ENCODE data around the gene MFSD2A.
A peak's percentile ranks its signal among the peaks of the same experiment; 100 is the strongest.

MFSD2A gene

DNA sequence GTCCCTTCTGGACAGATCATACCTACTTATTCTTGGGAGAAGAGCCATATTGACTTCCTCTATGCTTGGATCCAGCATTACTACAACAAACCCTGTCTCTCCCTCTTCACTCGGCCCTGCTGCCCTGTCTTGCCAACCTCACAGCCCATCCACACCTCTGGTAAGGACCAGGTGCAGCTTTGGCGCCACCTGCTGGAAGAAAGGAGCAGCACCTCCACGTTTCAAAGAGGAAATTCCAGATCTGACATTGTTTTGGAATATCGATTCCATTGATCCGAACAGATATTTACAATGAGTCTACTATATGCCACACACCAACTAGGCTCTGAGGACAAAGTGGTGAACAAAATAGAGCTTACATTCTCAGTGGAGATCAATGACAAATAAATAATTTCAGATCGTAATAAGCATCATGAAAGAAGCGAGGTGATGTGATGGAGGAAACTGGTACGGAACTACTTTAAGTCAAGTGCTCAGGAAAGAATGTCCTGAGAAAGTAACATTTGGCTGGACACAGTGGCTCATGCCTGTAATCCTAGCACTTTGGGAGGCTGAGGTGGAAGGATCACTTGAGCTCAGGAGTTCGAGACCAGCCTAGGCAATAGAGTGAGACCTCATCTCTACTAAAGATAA is 18.7 kb downstream of the MFSD2A start:
- TF ChIP-seq, protein P1, sequence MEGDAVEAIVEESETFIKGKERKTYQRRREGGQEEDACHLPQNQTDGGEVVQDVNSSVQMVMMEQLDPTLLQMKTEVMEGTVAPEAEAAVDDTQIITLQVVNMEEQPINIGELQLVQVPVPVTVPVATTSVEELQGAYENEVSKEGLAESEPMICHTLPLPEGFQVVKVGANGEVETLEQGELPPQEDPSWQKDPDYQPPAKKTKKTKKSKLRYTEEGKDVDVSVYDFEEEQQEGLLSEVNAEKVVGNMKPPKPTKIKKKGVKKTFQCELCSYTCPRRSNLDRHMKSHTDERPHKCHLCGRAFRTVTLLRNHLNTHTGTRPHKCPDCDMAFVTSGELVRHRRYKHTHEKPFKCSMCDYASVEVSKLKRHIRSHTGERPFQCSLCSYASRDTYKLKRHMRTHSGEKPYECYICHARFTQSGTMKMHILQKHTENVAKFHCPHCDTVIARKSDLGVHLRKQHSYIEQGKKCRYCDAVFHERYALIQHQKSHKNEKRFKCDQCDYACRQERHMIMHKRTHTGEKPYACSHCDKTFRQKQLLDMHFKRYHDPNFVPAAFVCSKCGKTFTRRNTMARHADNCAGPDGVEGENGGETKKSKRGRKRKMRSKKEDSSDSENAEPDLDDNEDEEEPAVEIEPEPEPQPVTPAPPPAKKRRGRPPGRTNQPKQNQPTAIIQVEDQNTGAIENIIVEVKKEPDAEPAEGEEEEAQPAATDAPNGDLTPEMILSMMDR (conservative IDR thresholded peaks at IDR 0.05; ENCODE audit: low read depth), result peak; percentile 97
- POLR2A ChIA-PET (ENCODE audit: low non-redundant PET), result no interaction called here
- CTCF ChIA-PET, result interaction anchor here (0.6 to 6.9 kb wide), 9 partner anchors 8 to 76 kb away, joined by 3 to 111 read pairs (median 4); partner anchors contain the start of gene CAP1
- peak overlapping the region; percentile 99 for H3K27ac ChIP-seq
- DNase-seq (ENCODE audit: low spot score), result peak; percentile 71

DNA sequence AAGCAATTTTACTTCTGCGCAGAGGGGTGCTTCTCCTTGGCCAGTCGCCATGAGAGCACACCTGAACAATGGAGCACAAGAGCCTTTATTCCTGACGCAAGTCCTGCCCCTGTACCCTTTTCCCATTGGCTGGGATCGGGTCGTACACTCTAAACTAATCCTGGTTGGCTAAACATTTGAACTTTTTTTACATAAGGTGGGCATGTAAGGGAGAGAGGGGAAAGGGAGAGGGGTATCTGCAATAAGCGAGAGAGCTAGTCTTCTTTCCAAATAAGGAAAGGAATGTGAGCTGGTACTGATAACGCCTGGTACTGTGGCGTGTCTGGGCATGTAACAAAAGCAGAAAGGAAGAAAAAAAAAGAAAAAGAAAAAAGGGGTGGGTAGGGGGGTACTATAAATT is 21.8 kb downstream of the MFSD2A start:
- ChIA-PET POLR2A (ENCODE audit: low non-redundant PET) (no interaction called here), CTCF (interaction anchor here (0.6 to 1.3 kb wide), 3 partner anchors 56 to 165 kb away, joined by 3 to 4 read pairs (median 3); no protein-coding TSS in a partner anchor)
- no peak for DNase-seq (ENCODE audit: low spot score)
- no peak overlapping the region for H3K27ac ChIP-seq
- TF ChIP-seq, protein P1 (conservative IDR thresholded peaks at IDR 0.05; ENCODE audit: low read depth), result no peak

DNA sequence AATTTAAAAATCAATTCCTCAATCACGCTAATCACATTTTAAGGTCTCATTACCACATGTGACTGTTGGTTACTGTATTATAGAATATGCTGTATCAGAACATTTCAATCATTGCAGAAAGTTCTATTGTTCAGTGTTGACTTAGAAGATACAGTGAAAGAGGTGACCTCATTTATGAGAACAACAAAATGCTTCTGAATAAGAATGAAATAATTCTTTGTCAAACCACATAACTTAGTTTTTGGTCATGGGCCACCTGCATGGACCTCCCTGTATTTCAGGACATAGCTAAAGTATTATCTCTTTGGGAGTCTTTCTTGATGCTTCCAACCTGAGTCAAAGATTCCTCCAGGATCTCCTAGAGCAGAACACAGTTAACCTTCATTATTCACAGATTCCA is 22.3 kb downstream of the MFSD2A start:
- ChIA-PET POLR2A (ENCODE audit: low non-redundant PET) (no interaction called here), CTCF (interaction anchor here (1.3 kb wide), 1 partner anchor 58 kb away, joined by 3 read pairs; no protein-coding TSS in a partner anchor)
- TF ChIP-seq, protein P1 (conservative IDR thresholded peaks at IDR 0.05; ENCODE audit: low read depth), result no peak
- no peak overlapping the region for H3K27ac ChIP-seq
- DNase-seq (ENCODE audit: low spot score), result no peak

- DNase-seq (ENCODE audit: low spot score), result no peak
- ChIA-PET CTCF (interaction anchor here (0.7 kb wide), 1 partner anchor 89 kb away, joined by 3 read pairs; no protein-coding TSS in a partner anchor), POLR2A (ENCODE audit: low non-redundant PET) (no interaction called here)
- H3K27ac ChIP-seq, result no peak overlapping the region
- TF ChIP-seq, protein P1 (conservative IDR thresholded peaks at IDR 0.05; ENCODE audit: low read depth), result no peak
These were observed 24.7 kb downstream of the MFSD2A start for GRCh38 chr1:39979654-39980053.

- ChIA-PET POLR2A (ENCODE audit: low non-redundant PET) (no interaction called here), CTCF (no interaction called here)
- H3K27ac ChIP-seq, result peak overlapping the region; percentile 60; the same call in 1 of the 2 replicates
- TF ChIP-seq, protein P1 (conservative IDR thresholded peaks at IDR 0.05; ENCODE audit: low read depth), result no peak
- DNase-seq (ENCODE audit: low spot score), result no peak
These were observed 25.8 kb downstream of the MFSD2A start for GRCh38 chr1:39980555-39981313.

- ChIA-PET CTCF (interaction anchor here (0.7 to 0.9 kb wide), 3 partner anchors 8 to 62 kb away, joined by 3 to 7 read pairs (median 4); no protein-coding TSS in a partner anchor), POLR2A (ENCODE audit: low non-redundant PET) (interaction anchor here (0.9 kb wide), 1 partner anchor 59 kb away, joined by 3 read pairs; the partner anchor contains the start of gene CAP1)
- no peak for DNase-seq (ENCODE audit: low spot score)
- H3K27ac ChIP-seq, result peak overlapping the region; percentile 60
- TF ChIP-seq, protein P1 (conservative IDR thresholded peaks at IDR 0.05; ENCODE audit: low read depth), result no peak
These were observed 26.4 kb downstream of the MFSD2A start for GRCh38 chr1:39981385-39981784.

All from RWPE1 (cell line).